ENCODE measurements around the gene SOX13.

SOX13 gene

DNA sequence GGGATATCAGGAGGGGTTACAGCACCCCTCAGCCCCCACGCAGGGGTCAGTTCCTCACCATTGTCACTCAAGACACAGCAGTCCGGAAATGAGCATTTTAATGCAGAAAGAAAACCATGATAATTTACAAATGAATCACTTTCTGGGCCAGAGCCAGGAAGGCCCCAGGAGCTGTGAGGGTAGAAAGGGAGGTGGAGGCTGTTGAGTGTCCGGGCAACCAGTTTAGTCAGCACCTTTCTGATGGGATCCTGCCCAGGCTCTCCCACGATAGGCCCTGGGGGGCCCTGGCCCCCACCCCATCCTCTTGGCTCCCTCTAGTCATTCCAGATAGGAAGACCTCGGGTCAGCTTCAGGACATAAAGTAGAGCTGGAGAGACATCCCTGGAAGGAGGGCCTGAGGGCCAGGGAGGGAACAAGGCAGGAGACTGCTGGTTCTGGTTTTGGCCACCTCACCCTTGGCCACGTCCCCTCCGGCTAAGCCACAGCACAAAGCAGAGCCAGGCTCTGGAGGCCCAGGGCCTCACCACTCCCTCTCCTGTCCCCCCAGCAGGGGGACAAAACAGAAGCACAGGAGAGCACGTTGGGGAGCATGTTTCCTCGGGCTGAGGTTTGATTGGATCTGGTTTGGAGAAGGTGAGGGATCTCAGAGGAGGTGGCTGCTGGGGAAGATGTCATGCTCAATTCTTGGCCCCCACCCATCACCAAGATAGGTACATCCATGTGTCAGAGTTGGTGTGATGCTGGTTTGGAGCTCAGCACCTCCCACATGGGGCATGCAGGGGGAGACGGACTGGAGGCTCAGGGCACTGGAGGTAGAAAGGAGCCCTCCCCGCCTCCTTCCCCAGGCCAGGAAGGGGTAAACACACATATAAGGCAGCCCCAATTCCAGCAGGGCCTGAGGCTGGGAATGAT lies 58.3 kb downstream of the SOX13 start:
- Mint-ChIP-seq H3K27me3 (peaks cover 18 to 32% of the 10 kb centered on the region in 2 donors), H3K4me3 (no peak overlapping the region), H3K36me3 (no peaks in the 10 kb centered on the region), H3K27ac (no peak overlapping the region), H3K4me1 (peaks cover 13 to 21% of the 10 kb centered on the region in 2 donors), H3K9me3 (no peaks in the 10 kb centered on the region)
- ATAC-seq (replicated peaks) (no peak), DNase-seq (no peak)

GRCh38 chr1:204131978-204132377 lies 59.1 kb downstream of the SOX13 start:
- peaks cover 15 to 32% of the 10 kb centered on the region in 2 donors for H3K27me3 Mint-ChIP-seq
- H3K4me1 Mint-ChIP-seq = peaks cover 13 to 21% of the 10 kb centered on the region in 2 donors
- H3K4me3 Mint-ChIP-seq = no peak overlapping the region
- ATAC-seq (replicated peaks) (no peak), DNase-seq (no peak)
- H3K9me3 Mint-ChIP-seq = no peaks in the 10 kb centered on the region
- no peaks in the 10 kb centered on the region for H3K36me3 Mint-ChIP-seq
- H3K27ac Mint-ChIP-seq = no peak overlapping the region

- Mint-ChIP-seq H3K4me1 (peaks cover 12 to 21% of the 10 kb centered on the region in 2 donors), H3K27me3 (peaks cover 19 to 32% of the 10 kb centered on the region in 2 donors), H3K9me3 (no peaks in the 10 kb centered on the region), H3K4me3 (no peak overlapping the region), H3K27ac (no peak overlapping the region), H3K36me3 (no peaks in the 10 kb centered on the region)
- ATAC-seq (replicated peaks) (no peak), DNase-seq (no peak)
These were observed 59.8 kb downstream of the SOX13 start for GRCh38 chr1:204132718-204133117.

- peak; percentile 77 to 95 for ATAC-seq (replicated peaks)
- H3K36me3 Mint-ChIP-seq = no peaks in the 10 kb centered on the region
These were observed 61.2 kb downstream of the SOX13 start for GRCh38 chr1:204134103-204134502.

DNA sequence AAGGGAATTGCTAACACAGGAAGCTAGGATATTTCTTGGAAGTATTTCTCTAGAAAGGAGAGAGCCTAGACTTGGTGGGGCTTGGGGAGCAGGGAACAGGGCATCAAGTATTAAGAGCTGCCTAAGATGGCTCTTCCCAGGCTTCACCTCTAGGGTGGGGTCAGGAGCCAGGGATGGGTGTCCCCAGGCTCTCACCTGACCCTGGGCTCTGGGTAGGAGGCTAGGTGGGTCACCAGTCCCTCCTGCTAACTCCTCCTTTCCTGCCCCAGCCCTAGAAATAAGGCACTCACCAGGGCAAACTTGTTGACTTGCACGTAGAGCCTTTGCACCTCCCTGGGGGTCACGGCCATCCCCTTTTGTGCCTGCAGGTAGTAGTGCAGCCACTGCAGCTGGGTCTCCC lies 63.9 kb downstream of the SOX13 start:
- H3K27me3 Mint-ChIP-seq = peaks cover 19 to 36% of the 10 kb centered on the region in 2 donors
- DNase-seq = no peak
- no peak for ATAC-seq (replicated peaks)
- no peak overlapping the region for H3K27ac Mint-ChIP-seq
- H3K9me3 Mint-ChIP-seq = no peaks in the 10 kb centered on the region
- H3K4me1 Mint-ChIP-seq = peaks cover 7 to 10% of the 10 kb centered on the region in 2 donors
- H3K36me3 Mint-ChIP-seq = peaks cover 0 to 4% of the 10 kb centered on the region in 2 donors
- no peak overlapping the region for H3K4me3 Mint-ChIP-seq

More at GRCh38 chr1:204134103-204134502, 61.2 kb downstream of the SOX13 start:
- peak; percentile 51 for DNase-seq
- H3K4me1 Mint-ChIP-seq = peaks cover 9 to 15% of the 10 kb centered on the region in 2 donors
- no peak overlapping the region for H3K4me3 Mint-ChIP-seq
- no peaks in the 10 kb centered on the region for H3K9me3 Mint-ChIP-seq
- H3K27ac Mint-ChIP-seq = peak overlapping the region; percentile 25
- H3K27me3 Mint-ChIP-seq = peaks cover 19 to 36% of the 10 kb centered on the region in 2 donors

- Mint-ChIP-seq H3K9me3 (no peaks in the 10 kb centered on the region), H3K36me3 (peaks cover 0 to 4% of the 10 kb centered on the region in 2 donors), H3K4me3 (no peak overlapping the region), H3K27ac (no peak overlapping the region), H3K27me3 (peaks cover 18 to 36% of the 10 kb centered on the region in 2 donors), H3K4me1 (peaks cover 5% of the 10 kb centered on the region in 2 donors)
- DNase-seq (no peak), ATAC-seq (replicated peaks) (no peak)
These were observed 66.2 kb downstream of the SOX13 start for GRCh38 chr1:204139088-204139487.

DNA sequence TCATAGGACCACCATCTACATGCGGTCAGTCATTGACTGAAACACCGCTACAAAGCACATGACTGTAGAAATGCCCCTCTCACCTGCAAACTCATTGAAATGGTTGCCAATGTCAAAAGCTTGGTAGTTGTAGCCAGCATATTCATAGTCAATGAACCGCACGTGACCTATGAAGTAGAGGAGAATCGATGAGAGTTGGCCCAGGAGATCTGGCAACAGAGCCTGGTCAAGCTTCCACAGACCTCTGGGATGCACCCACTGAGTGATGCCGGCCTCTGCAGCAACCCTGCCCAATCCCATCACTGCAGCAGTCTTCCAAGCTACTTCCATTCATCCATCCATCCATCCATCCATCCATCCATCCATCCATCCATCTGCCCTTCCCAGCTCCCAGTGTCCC lies 67.0 kb downstream of the SOX13 start:
- H3K4me3 Mint-ChIP-seq = no peak overlapping the region
- H3K27me3 Mint-ChIP-seq = peaks cover 15 to 36% of the 10 kb centered on the region in 2 donors
- peaks cover 1 to 4% of the 10 kb centered on the region in 2 donors for H3K36me3 Mint-ChIP-seq
- DNase-seq = no peak
- no peaks in the 10 kb centered on the region for H3K4me1 Mint-ChIP-seq
- H3K27ac Mint-ChIP-seq = no peak overlapping the region
- no peak for ATAC-seq (replicated peaks)
- no peaks in the 10 kb centered on the region for H3K9me3 Mint-ChIP-seq

DNA sequence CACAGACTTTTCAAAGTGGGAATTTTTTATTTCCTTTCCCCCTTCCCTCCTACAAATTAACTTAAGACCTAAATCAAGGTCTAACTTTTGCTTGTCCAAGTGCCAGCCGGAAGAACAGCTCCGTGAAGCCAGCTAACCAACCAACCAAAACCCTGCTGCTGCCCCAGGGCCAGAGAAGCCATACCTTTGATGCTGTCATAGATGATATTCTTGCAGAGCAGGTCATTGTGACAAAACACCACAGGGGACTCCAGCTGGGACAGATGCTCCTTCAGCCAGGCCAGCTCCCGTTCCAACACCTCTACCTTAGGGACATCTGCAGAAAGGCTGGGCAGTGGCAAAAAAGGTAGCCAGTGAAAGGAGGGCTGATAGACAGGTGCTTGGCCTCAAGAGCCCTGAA lies 68.2 kb downstream of the SOX13 start:
- no peak overlapping the region for H3K27ac Mint-ChIP-seq
- no peaks in the 10 kb centered on the region for H3K9me3 Mint-ChIP-seq
- no peaks in the 10 kb centered on the region for H3K4me1 Mint-ChIP-seq
- H3K27me3 Mint-ChIP-seq = peaks cover 15 to 28% of the 10 kb centered on the region in 2 donors
- peaks cover 1 to 4% of the 10 kb centered on the region in 2 donors for H3K36me3 Mint-ChIP-seq
- no peak for ATAC-seq (replicated peaks)
- no peak overlapping the region for H3K4me3 Mint-ChIP-seq
- no peak for DNase-seq

GRCh38 chr1:204142032-204142974 lies 69.4 kb downstream of the SOX13 start:
- Mint-ChIP-seq H3K27ac (no peak overlapping the region), H3K27me3 (peaks cover 12 to 38% of the 10 kb centered on the region in 2 donors), H3K36me3 (peaks cover 1 to 4% of the 10 kb centered on the region in 2 donors), H3K4me3 (no peak overlapping the region), H3K9me3 (no peaks in the 10 kb centered on the region), H3K4me1 (no peaks in the 10 kb centered on the region)
- no peak for DNase-seq
- no peak for ATAC-seq (replicated peaks)

GRCh38 chr1:204143276-204144041 lies 70.5 kb downstream of the SOX13 start:
- Mint-ChIP-seq H3K9me3 (no peaks in the 10 kb centered on the region), H3K4me1 (peaks cover under 1 to 8% of the 10 kb centered on the region in 2 donors), H3K4me3 (no peak overlapping the region), H3K36me3 (peaks cover 1 to 4% of the 10 kb centered on the region in 2 donors), H3K27me3 (peaks cover 11 to 34% of the 10 kb centered on the region in 2 donors), H3K27ac (no peak overlapping the region)
- no peak for DNase-seq
- no peak for ATAC-seq (replicated peaks)

GRCh38 chr1:204145033-204145504 lies 72.2 kb downstream of the SOX13 start:
- ATAC-seq (replicated peaks) (no peak), DNase-seq (no peak)
- Mint-ChIP-seq H3K27me3 (peaks cover 11 to 30% of the 10 kb centered on the region in 2 donors), H3K4me1 (peaks cover 6 to 12% of the 10 kb centered on the region in 2 donors), H3K4me3 (no peak overlapping the region), H3K9me3 (no peaks in the 10 kb centered on the region), H3K27ac (no peak overlapping the region), H3K36me3 (peaks cover 1 to 3% of the 10 kb centered on the region in 2 donors)

DNA sequence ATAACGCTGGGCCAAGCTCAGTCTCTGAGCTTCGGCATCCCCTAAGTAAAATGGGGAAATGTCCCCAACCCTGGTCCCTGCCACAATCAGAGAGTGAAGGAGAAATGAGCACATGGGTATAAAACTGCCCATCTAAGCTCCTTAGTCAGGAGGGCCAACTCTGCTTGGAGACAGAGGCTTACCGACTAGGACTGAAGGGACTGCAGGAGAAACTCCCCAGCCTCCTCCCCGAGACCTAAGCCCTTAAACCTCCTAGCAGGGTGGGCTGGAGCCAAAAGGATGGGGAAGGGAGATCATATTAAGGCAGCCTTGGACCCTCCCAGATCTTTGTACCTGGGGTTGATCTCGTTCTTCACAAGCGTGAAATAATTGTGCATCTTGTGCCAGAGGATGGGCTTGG lies 73.4 kb downstream of the SOX13 start:
- H3K27ac Mint-ChIP-seq = no peak overlapping the region
- no peak overlapping the region for H3K4me3 Mint-ChIP-seq
- peaks cover 6 to 17% of the 10 kb centered on the region in 2 donors for H3K4me1 Mint-ChIP-seq
- H3K9me3 Mint-ChIP-seq = no peaks in the 10 kb centered on the region
- DNase-seq = no peak
- H3K27me3 Mint-ChIP-seq = peaks cover 17 to 35% of the 10 kb centered on the region in 2 donors
- peaks cover 0 to 1% of the 10 kb centered on the region in 2 donors for H3K36me3 Mint-ChIP-seq
- no peak for ATAC-seq (replicated peaks)

GRCh38 chr1:204146965-204147364 lies 74.0 kb downstream of the SOX13 start:
- Mint-ChIP-seq H3K9me3 (no peaks in the 10 kb centered on the region), H3K27me3 (peaks cover 17 to 32% of the 10 kb centered on the region in 2 donors), H3K36me3 (peaks cover 0 to 1% of the 10 kb centered on the region in 2 donors), H3K27ac (no peak overlapping the region), H3K4me3 (no peak overlapping the region), H3K4me1 (peaks cover 6 to 17% of the 10 kb centered on the region in 2 donors)
- ATAC-seq (replicated peaks) (no peak), DNase-seq (no peak)
